Stimulated activated CD4-positive, alpha-beta T cell treated with anti-CD3 and anti-CD28 coated beads, Interleukin-2, amount 100 ng/mL, for 4 hours (primary cell): ENCODE data around the gene CAP2.
"Not testable (repeated sequence)": the region's sequence is repeated elsewhere in the genome, so short reads cannot be mapped to it uniquely, and the experiment has no call there.

Experiments
- DNase-seq: peaks from one replicate; pipeline ENCODE4 v3.0.0-alpha.2; 2020; ENCODE audit warnings: low read depth

CAP2 gene

DNA sequence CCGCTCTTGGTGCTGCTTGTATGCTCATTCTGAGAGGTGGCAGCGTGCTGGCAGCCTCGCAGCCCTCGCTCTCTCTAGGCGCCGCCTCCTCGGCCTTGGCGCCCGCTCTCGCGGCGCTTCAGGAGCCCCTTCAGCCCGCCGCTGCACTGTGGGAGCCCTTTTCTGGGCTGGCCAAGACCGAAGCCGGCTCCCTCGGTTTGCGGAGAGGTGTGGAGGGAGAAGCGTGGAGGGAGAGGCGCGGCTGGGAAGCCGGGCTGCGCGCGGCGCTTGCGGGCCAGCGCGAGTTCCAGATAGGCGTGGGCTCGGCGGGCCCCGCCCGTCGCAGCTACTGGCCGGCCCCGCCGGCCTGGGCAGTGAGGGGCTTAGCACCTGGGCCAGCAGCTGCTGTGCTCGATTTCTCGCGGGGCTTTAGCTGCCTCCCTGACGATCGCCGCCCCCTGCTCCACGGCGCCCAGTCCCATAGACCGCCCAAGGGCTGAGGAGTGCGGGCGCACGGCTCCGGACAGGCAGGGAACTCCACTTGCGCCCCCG, 187.2 kb downstream of the CAP2 start:
- DNase-seq, result no peak

DNA sequence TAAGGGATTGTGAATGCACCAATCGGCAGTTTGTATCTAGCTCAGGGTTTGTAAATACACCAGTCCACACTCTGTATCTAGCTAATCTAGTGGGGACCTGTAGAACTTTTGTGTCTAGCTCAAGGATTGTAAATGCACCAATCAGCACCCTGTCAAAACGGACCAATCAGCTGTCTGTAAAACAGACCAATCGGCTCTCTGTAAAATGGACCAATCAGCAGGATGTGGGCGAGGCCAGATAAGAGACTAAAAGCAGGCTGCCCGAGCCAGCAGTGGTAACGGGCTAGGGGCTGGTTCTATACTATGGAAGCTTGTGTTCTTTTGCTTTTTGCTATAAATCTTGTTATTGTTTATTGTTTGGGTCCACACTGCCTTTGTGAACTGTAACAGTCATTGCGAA, 187.9 kb downstream of the CAP2 start:
- DNase-seq, result not testable (repeated sequence)

DNA sequence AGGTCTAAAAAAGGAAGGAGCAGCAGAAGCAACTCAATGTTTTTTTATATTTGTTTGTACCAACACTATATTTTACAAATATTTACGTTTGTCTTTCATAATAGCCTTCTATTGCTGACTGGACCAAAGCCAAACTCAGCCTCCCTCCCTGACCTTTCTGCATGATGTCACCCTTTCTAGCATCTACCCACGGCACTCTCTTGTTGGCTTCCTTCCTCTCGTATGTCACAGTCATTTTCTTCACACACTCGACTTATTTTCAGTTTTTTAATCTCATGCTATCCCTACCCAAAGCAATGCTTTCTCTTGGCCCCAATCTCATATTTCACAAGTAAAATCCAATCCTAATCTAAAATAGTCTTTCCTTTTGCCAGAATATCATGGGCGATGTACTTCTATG, 190.4 kb downstream of the CAP2 start:
- no peak for DNase-seq

DNA sequence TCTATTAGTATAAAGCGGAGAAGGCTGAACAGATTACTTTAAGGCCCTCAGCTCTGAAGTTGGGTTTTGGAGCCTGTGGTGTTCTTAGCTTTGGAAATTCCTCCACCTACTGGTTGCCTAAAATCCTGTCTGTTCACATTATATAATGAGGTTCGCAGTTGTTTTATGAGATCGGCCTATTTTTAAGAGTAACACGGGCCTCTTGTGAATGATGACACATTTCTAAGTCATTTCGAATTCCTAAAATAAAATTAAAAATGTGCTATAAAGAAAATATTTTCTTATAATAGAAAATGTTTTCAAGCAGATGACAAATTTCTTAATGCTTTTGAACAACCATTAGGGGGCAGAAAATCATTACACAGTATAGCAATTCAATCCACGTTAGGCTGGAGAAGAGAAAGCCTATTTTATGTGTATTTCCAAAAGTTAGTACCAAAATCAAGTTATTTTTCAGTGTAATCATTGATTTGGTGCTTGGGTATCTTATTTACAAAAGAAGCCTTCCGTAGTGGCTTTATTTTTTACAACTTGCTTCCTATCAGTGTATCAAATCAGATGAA, 190.9 kb downstream of the CAP2 start:
- no peak for DNase-seq

DNA sequence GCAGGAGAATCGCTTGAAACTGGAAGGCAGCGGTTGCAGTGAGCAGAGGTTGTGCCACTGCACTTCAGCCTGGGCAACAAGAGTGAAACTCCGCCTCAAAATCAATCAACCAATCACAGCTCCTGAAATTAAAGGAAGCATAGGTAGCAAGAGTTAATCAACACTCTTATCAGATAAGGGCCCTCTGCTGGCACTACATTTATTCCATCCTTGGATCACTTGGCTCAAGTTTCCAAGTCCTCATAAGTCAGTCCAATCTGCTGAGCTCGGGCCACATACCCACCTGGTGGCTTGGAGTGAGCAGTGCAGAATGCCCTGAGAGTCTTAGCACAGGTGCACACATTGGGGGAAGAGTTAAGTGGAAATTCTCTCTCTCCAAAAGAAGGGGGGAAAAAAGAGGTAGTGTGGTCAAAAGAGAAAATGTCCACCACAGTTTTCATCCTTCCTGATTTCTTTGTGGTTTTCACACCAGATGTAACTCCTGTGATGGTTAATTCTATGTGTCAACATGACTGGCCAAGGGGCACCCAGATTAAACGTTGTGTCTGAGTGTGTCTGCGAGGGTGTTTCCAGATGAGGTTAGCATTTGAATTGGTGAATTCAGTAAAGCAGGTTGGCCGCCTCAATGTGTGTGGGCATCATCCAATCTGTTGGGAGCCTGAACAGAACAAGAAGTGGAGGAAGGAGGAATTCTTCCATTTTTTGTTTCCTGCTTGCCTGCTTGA, 192.5 kb downstream of the CAP2 start:
- no peak for DNase-seq

DNA sequence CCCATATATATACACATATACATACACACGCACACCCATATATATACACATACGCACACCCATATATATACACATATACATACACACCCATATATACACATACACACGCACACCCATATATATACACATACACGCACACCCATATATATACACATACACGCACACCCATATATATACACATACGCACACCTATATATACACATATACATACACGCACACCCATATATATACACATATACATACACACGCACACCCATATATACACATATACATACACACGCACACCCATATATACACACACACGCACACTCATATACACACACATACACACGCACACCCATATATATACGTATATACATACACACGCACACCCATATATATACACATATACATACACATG, 193.2 kb downstream of the CAP2 start:
- not testable (repeated sequence) for DNase-seq

DNA sequence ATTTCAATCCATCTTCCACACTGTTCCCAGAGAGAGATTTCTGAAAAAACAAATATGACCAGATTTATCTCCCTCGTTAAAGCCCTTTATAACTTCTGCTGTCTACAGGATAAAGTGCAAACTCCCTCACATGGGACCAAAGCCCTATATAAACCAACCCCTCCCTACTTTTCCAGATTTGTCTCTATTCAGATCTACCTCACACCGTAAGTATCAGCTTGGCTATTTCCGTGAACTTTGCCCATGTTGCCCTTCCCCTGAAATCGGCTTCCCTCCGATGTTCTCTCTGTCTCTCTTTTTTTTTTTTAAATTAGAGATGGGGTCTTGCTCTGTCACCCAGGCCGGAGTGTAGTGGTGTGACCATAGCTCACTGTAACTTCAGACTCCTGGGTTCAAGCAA, 194.6 kb downstream of the CAP2 start:
- DNase-seq, result no peak

DNA sequence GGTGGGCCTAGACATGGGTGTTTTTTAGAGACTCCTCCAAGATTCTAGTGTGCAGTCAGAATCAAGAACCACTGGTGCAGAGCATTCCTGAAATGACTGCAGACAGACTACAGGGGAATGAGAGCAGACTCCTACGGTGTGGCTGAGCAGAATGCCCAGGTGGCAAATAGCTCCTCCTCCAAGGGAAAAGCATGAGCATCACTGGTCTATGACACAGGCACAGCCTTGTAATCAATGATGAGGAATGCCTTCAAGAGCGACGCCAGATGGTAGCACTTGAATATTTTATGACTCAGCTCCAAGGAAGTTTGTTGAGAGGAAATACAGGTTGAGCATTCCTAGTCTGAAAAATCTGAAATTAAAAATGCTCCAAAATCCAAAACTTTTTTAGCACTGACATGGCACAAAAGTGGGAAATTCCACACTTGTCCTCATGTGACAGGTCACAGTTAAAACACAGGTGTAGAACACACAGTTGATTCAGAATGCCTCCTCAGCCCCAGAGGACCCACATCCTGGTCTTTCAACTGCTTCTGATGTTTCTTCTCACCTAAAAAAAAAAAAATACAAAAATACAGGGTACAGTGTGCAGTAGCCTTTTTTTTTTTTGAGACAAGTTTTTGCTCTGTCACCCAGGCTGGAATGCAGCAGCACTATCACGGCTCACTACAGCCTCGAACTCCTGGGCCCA, 196.2 kb downstream of the CAP2 start:
- no peak for DNase-seq

DNA sequence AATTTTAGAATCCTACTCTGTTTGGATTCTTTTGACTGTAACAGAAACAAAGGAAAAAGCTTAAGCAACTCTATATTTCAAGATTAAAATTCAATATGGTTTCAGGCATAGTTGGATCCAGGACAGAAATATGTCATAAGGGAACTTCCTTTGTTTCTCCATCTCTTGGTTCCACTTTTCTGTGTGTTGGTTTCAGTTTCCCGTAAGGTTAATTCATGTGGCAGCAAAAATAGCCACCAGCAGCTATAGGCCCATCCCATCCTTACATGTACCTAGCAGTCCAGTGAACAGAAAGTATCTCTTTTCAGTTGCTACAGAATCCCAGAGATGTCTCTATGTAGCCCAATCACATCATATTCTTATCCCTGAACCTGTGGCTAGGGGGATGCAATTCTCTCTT, 197.9 kb downstream of the CAP2 start:
- no peak for DNase-seq

DNA sequence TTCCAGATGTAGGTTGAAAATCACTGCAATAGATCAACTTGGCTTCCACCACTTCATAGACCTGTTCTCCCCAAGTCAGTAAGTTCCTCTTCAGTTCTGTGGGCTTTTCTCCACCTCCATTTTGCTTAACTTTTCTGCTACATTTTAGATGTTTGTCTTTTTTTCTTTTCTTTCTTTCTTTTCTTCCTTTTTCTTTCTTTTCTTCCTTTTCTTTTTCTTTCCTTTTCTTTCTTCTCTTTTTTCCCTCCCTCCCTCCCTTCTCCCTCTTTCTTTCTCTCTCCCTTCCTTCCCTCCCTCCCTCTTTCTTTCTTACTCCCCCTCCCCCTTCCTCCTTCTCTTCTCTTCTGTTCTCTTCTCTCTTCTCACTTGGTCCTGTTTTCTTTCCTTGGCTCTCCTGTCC, 199.9 kb downstream of the CAP2 start:
- DNase-seq, result no peak

DNA sequence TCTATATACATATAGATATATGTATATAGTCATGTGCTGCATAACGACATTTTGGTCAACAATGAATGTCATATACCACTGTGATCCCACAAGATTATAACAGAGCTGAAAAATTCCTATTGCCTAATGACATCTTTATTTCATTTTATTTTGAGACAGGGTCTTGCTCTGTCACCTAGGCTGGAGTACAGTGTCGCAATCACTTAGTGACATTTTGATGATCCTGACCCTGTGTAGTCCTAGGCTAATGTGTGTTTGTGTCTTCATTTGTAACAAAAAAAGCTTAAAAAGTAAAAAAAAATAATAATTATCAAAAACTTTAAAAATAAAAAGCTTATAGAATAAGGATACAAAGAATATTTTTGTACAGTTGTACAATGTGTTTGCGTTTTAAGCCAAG, 202.7 kb downstream of the CAP2 start:
- no peak for DNase-seq

DNA sequence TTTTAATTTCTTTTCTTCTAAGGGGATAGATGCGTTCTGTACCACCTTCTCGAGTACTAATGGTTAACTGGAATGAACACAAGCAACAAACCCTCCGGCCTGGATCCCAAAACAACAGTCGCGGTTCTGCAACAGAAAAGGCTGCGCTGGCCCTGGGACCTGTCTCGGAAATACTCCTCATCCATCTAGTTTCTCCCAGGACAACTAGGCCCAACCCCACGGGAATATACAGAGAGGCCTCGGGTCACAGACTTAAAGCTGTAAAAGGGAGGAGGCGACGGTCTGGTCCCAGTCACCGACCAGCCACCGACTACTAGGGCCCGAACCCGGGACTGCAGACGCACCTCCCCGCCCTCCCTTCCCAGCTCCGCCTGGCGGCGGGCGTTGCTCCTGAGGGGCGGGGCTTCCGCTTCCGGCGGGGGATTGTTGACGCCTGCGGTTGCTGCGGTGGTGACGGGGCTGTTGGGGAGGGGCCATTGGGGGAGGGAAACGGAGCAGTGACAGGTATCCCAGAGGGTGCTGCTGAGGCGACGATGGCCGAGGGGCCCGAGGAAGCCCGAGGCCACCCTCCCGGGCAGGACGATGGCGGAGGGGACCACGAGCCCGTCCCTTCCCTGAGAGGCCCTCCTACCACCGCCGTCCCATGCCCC, 206.6 kb downstream of the CAP2 start, which contains the start of gene FAM8A1:
TSS of gene FAM8A1 (plus strand) at position 426 of the 650 bp plus-strand sequence. CDS start at position 534, 108 bp downstream.
- DNase-seq, result peak; percentile 93

DNA sequence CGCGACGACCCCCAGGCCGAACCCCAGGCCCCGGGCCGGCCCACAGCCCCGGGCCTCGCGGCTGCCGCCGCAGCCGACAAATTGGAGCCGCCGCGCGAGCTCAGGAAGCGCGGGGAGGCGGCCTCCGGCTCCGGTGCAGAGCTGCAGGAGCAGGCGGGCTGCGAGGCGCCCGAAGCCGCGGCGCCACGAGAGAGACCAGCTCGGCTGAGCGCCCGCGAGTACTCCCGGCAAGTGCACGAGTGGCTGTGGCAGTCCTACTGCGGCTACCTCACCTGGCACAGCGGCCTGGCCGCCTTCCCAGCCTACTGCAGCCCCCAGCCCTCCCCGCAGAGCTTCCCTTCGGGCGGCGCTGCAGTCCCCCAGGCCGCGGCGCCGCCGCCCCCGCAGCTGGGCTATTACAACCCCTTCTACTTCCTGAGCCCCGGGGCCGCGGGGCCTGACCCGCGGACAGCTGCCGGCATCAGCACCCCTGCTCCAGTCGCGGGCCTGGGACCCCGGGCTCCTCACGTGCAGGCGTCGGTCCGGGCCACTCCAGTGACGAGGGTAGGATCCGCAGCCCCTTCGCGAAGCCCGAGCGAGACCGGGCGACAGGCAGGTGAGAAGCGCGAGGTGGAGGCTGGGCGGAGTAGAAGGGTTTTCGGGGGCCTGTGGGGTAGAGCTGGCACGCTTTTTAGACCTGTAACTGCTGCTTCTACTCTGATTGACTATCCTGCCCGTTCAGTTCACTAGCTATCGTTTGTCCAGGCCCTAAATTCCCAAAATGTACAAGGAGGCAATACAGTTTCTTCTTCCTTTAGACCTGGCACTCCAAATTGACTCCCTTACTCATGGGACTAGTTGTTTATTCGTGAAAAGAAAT, 207.4 kb downstream of the CAP2 start:
- DNase-seq, result peak; percentile 19

DNA sequence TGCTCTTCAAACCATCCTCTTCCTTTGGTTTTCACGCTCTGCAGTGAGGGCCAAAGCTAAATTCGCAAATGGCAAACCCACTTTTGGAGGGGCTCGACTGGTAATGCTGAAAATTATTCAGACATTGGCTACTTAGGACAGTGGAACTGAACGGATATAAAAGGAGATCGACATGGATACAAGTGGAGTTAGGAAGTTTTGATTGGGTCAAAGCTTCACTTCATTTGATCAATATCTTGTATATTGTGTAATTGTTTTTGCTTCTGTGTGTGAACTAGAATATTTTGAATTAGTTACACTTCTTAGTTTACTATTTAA, 207.9 kb downstream of the CAP2 start:
- no peak for DNase-seq

DNA sequence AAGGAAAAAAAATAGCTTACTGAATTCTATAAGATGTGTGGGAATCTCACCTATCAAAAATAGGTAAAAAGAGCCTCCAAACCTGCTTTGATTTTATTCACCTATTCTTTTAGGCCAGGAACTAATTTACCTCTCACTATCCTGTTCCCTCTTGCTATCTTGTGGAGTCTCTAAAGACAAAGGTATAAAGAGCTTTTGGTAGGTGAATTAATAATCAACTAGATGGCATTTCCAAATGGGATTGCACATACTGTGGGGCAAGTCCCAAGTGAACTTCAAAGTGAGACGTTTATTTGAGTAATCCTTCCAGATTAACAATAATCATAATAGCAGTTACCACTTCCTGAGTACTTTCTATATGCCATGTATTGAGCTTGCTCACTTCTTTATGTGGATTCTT, 209.5 kb downstream of the CAP2 start:
- no peak for DNase-seq

DNA sequence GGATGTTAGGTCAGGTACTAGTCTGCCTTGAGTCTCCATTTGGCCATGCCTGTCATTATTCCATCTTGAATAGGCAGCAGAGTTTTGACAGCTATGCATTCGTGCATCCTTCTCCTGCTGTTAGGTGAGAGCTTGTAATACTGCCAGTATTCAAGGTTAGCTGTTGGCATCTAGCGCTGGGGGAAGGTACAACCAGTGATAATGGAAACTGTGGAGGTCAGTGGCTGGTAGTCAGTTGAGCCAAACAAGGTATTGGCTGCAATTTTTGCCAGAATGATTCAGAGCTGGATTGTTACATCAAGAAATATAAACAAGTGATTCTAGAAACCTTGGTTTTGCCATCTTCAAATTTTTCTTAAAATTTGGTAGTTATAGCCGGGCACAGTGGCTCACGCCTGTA, 213.2 kb downstream of the CAP2 start:
- no peak for DNase-seq
